Upper lobe of left lung (tissue), 4 donors: ENCODE results near the gene SLC37A4.
"Not testable (repeated sequence)": the region's sequence is repeated elsewhere in the genome, so short reads cannot be mapped to it uniquely, and the experiment has no call there.

Experiments used
- CTCF ChIP-seq, 6 experiments: fragments of 450-650 bp in 4 of 6; fragments of 200-600 bp in 2 of 6; sonication (generic) in 2 of 6; IDR thresholded peaks; one replicate each; pipeline ENCODE4 v1.5.1; 2016 to 2019; ENCODE audit warnings: antibody characterized with exemption in 6 of 6
- POLR2A ChIP-seq, 4 donors: fragments of 450-650 bp; IDR thresholded peaks; one replicate each; pipeline ENCODE4 v1.5.1; 2016 to 2017; ENCODE audit warnings: antibody characterized with exemption in 4 of 4, mild to moderate bottlenecking in 2 of 4
- POLR2AphosphoS5 ChIP-seq, 2 donors: sonication (generic); formaldehyde crosslinking; IDR thresholded peaks; one replicate each; pipeline ENCODE4 v1.5.1; 2017; ENCODE audit warnings: antibody characterized with exemption in 2 of 2

- not testable (repeated sequence) for TF ChIP-seq POLR2A, CTCF, POLR2AphosphoS5 (IDR thresholded peaks at IDR 0.05)
Observed at GRCh38 chr11:119059128-119059527, 28.5 kb upstream of the SLC37A4 start.
